ENCODE data around the gene SLC39A7.

GRCh38 chr6:33198853-33199436, 1.7 kb upstream of the SLC39A7 start:
- TF ChIP-seq EZH2 (IDR thresholded peaks at IDR 0.05; ENCODE audit: insufficient read depth, poor library complexity, severe bottlenecking) = no peak
- TF ChIP-seq EZH2phosphoT487 (IDR thresholded peaks at IDR 0.05; ENCODE audit: insufficient read depth, low read depth) = no peak
